ENCODE data around the gene DNAAF2.
"Not testable (repeated sequence)": the region's sequence is repeated elsewhere in the genome, so short reads cannot be mapped to it uniquely, and the experiment has no call there.

DNAAF2 gene

GRCh38 chr14:49623387-49623786, 11.7 kb downstream of the DNAAF2 start:
- no peak for TF ChIP-seq CTCF (IDR thresholded peaks at IDR 0.05; ENCODE audit: control extremely low read depth, extremely low read depth, low read depth, missing control alignments)
- POLR2A ChIA-PET, result interaction anchor here (0.5 to 1.5 kb wide), 4 partner anchors 11 to 37 kb away, joined by 3 to 7 read pairs (median 5); partner anchors contain the start of genes DNAAF2, LRR1 and RPS29
- CTCF ChIA-PET, result interaction anchor here (2.1 to 7.5 kb wide), 2 partner anchors 11 to 38 kb away, joined by 5 to 76 read pairs; partner anchors contain the start of genes DNAAF2 and RPS29
- DNase-seq (ENCODE audit: extremely low spot score), result no peak

GRCh38 chr14:49622022-49622607, 12.9 kb downstream of the DNAAF2 start:
- ChIA-PET POLR2A (interaction anchor here (1.1 to 2.5 kb wide), 5 partner anchors 9 to 173 kb away, joined by 3 to 16 read pairs (median 7); partner anchors contain the start of genes DNAAF2 and RPS29), CTCF (interaction anchor here (1.9 to 7.5 kb wide), 3 partner anchors 12 to 35 kb away, joined by 9 to 76 read pairs (median 13); partner anchors contain the start of genes DNAAF2, LRR1 and RPS29)
- no peak for DNase-seq (ENCODE audit: extremely low spot score)
- no peak for TF ChIP-seq CTCF (IDR thresholded peaks at IDR 0.05; ENCODE audit: control extremely low read depth, extremely low read depth, low read depth, missing control alignments)

DNA sequence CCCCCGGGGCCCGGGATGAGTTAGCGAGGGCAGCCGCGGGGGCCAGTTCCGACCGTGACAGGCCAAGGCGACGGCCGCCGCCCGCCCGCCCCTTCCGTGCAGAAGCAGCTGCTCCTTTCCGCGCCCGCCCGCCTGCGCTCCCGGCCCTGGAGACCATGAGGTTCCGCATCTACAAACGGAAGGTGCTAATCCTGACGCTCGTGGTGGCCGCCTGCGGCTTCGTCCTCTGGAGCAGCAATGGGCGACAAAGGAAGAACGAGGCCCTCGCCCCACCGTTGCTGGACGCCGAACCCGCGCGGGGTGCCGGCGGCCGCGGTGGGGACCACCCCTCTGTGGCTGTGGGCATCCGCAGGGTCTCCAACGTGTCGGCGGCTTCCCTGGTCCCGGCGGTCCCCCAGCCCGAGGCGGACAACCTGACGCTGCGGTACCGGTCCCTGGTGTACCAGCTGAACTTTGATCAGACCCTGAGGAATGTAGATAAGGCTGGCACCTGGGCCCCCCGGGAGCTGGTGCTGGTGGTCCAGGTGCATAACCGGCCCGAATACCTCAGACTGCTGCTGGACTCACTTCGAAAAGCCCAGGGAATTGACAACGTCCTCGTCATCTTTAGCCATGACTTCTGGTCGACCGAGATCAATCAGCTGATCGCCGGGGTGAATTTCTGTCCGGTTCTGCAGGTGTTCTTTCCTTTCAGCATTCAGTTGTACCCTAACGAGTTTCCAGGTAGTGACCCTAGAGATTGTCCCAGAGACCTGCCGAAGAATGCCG, 13.7 kb downstream of the DNAAF2 start:
- CTCF ChIA-PET, result interaction anchor here (0.6 to 7.5 kb wide), 10 partner anchors 10 to 241 kb away, joined by 3 to 76 read pairs (median 9); partner anchors contain the start of genes DNAAF2, LRR1 and RPS29
- DNase-seq (ENCODE audit: extremely low spot score), result peak; percentile 47
- no peak for TF ChIP-seq CTCF (IDR thresholded peaks at IDR 0.05; ENCODE audit: control extremely low read depth, extremely low read depth, low read depth, missing control alignments)
- POLR2A ChIA-PET, result interaction anchor here (0.6 to 2.5 kb wide), 14 partner anchors 10 to 462 kb away, joined by 3 to 16 read pairs (median 4); partner anchors contain the start of genes DNAAF2, LRR1, POLE2 and RPS29

DNA sequence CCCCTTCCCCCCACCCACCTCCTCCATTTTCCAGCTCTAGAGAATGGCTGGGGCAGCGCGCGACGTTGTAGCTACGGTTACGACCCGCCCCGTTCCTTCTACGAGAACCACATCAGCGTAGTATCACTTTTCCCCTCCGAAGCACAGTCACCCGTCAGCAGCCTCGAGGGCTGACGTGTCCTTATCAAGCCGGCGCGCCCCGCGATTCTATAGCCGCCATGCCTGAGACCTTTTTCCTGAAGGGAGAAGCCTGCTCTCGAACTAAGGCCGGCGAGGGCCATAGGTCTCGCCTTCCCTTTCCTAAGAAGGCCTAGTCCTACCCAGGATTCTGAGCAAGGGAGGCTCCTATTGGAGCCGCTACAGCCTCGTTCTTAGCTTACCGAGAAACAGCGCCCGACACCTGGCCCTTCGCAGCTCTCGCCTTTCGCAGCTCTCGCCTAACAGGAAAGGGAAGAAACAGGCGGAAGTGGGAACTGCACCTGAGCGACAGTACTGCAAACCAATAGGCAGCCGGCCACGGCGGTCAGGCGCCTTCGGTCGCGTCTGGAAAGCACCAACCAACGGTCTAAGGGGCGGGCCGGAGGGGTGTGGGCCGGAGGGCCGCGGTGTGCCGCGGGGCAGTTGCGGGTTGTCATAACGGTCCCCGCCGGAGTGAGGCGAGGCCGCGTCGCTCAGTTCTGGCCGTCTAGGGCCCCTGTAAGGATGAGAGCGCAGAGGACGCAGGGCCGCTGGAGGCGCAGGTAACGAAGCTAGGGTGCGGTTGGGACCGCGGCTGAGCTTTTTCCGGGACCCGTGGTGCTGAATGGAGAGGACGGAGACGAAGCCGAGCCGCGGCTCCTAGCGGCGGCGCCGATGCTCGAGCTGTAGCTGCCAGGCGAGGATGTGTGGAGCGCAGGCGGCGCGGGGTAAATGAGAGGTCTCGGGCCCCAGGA, 14.6 kb downstream of the DNAAF2 start, which contains the start of the genes MGAT2 and RPL36AL:
Gene MGAT2 (plus strand): TSS at position 618 of the 932 bp plus-strand sequence. CDS start 470 bp downstream, outside the sequence.
Gene RPL36AL (minus strand): TSS at position 445 of the 932 bp plus-strand sequence. CDS start 1,522 bp downstream, outside the sequence.
- peak; percentile 17 for TF ChIP-seq CTCF (IDR thresholded peaks at IDR 0.05; ENCODE audit: control extremely low read depth, extremely low read depth, low read depth, missing control alignments)
- ChIA-PET POLR2A (interaction anchor here (0.6 to 2.5 kb wide), 17 partner anchors 10 to 463 kb away, joined by 3 to 16 read pairs (median 4); partner anchors contain the start of genes DNAAF2, LRR1, POLE2 and RPS29), CTCF (interaction anchor here (0.8 to 7.5 kb wide), 12 partner anchors 9 to 242 kb away, joined by 3 to 76 read pairs (median 8); partner anchors contain the start of genes DNAAF2, LRR1 and RPS29)
- DNase-seq (ENCODE audit: extremely low spot score), result peak; percentile 97

DNA sequence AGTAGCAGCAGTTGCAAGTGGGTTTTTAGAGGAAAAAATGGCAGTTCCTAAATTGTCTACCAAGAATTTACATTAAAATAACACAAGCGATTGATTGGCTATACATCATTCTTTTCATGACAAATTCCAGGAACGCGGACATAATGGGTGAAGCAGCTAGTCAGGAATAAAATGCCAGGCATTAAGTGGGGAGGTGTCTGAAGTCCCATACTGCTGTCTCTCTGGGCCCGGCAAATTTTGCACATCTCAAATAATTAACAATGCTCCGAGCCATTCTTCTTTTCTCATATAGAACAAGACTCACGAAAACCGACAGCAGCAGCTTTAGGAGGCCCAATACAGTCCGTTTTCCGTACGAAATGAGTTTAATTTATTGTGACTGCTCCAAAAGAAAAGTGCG, 15.3 kb downstream of the DNAAF2 start:
- DNase-seq (ENCODE audit: extremely low spot score), result no peak
- CTCF ChIA-PET, result interaction anchor here (1.1 to 7.5 kb wide), 11 partner anchors 9 to 243 kb away, joined by 3 to 76 read pairs (median 9); partner anchors contain the start of genes DNAAF2, LRR1 and RPS29
- POLR2A ChIA-PET, result interaction anchor here (0.7 to 2.5 kb wide), 16 partner anchors 10 to 464 kb away, joined by 3 to 16 read pairs (median 4); partner anchors contain the start of genes DNAAF2, LRR1, POLE2 and RPS29
- no peak for TF ChIP-seq CTCF (IDR thresholded peaks at IDR 0.05; ENCODE audit: control extremely low read depth, extremely low read depth, low read depth, missing control alignments)

GRCh38 chr14:49619273-49619672, 15.8 kb downstream of the DNAAF2 start:
- not testable (repeated sequence) for DNase-seq (ENCODE audit: extremely low spot score)
- ChIA-PET CTCF (interaction anchor here (1.3 to 2.4 kb wide), 3 partner anchors 8 to 233 kb away, joined by 3 to 13 read pairs (median 4); no protein-coding TSS in a partner anchor), POLR2A (interaction anchor here (1.6 to 2.2 kb wide), 2 partner anchors 20 to 249 kb away, joined by 3 to 11 read pairs; partner anchors contain the start of gene LRR1)

All from GM10248 (cell line).